ENCODE measurements around the gene YPEL5.

DNA sequence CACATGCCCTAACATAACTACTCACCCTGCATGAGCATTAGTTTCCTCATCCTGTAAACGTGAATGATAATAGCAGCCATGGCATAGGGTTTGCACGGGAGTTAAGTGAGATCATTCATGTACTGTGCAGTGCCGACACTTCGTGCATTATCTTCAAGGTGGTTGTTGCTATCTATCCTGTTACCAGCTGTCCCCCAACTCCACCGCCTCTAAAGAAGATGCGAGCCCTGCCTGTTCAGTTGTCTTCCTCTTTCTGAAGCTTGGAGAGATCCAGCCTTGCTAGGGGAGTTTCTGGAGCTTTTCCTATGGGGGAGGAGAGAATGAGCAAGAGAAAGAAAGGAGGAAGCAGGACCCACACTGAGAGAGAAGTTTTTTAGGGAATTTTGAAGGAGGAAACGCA lies 34.4 kb downstream of the YPEL5 start:
- TF ChIP-seq JUND (IDR thresholded peaks at IDR 0.05) (no peak), RFX5 (IDR thresholded peaks at IDR 0.05; ENCODE audit: low read length) (no peak), FOXJ3 (CRISPR knock-in tag; IDR thresholded peaks at IDR 0.05) (no peak)
- TF ChIP-seq, protein P1, sequence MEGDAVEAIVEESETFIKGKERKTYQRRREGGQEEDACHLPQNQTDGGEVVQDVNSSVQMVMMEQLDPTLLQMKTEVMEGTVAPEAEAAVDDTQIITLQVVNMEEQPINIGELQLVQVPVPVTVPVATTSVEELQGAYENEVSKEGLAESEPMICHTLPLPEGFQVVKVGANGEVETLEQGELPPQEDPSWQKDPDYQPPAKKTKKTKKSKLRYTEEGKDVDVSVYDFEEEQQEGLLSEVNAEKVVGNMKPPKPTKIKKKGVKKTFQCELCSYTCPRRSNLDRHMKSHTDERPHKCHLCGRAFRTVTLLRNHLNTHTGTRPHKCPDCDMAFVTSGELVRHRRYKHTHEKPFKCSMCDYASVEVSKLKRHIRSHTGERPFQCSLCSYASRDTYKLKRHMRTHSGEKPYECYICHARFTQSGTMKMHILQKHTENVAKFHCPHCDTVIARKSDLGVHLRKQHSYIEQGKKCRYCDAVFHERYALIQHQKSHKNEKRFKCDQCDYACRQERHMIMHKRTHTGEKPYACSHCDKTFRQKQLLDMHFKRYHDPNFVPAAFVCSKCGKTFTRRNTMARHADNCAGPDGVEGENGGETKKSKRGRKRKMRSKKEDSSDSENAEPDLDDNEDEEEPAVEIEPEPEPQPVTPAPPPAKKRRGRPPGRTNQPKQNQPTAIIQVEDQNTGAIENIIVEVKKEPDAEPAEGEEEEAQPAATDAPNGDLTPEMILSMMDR (IDR thresholded peaks at IDR 0.05): no peak

All from SK-N-SH (cell line).